H9 (cell line): ENCODE measurements around the gene RAB33A. TPM values are rescaled to one million over a fixed set of nuclear protein-coding genes. Genes with fewer than 3 reads are reported as not detected.

ENCODE experiments used
- DNase-seq: peaks from one replicate; pipeline ENCODE4 v3.0.0-alpha.2; 2017
- H2AFZ ChIP-seq: one replicate; pipeline ENCODE4 v1.6.1; 2013; ENCODE audit warnings: mild to moderate bottlenecking, low read length, control low read depth, moderate library complexity
- H2AK5ac ChIP-seq: 2 replicates; pipeline ENCODE4 v1.6.1; 2013; ENCODE audit warnings: low read length, control low read depth, mixed read lengths; ENCODE audit not compliant: insufficient read length
- H2BK120ac ChIP-seq: one replicate; pipeline ENCODE4 v1.6.1; 2013; ENCODE audit warnings: low read depth, mild to moderate bottlenecking, low read length, control low read depth, inconsistent platforms; ENCODE audit not compliant: poor library complexity, severe bottlenecking
- H2BK12ac ChIP-seq: 2 replicates; pipeline ENCODE4 v1.6.1; 2013; ENCODE audit warnings: low read length, control low read depth, mixed read lengths, low read depth; ENCODE audit not compliant: insufficient read length
- H2BK15ac ChIP-seq: 2 replicates; pipeline ENCODE4 v1.6.1; 2013; ENCODE audit warnings: low read depth, low read length, control low read depth
- H2BK20ac ChIP-seq: one replicate; pipeline ENCODE4 v1.6.1; 2013; ENCODE audit warnings: low read depth, mild to moderate bottlenecking, low read length, control low read depth, inconsistent platforms; ENCODE audit not compliant: poor library complexity, severe bottlenecking
- H2BK5ac ChIP-seq: 2 replicates; pipeline ENCODE4 v1.6.1; 2013; ENCODE audit warnings: low read length, control low read depth, mixed read lengths; ENCODE audit not compliant: insufficient read length
- H3K14ac ChIP-seq: 2 replicates; pipeline ENCODE4 v1.6.1; 2013; ENCODE audit warnings: low read length, control low read depth; ENCODE audit not compliant: insufficient read depth
- H3K18ac ChIP-seq: 2 replicates; pipeline ENCODE4 v1.6.1; 2013; ENCODE audit warnings: low read depth, mild to moderate bottlenecking, mixed read lengths, low read length, control low read depth; ENCODE audit not compliant: insufficient read length
- H3K23ac ChIP-seq: 2 replicates; pipeline ENCODE4 v1.6.1; 2013; ENCODE audit warnings: low read length, control low read depth, mixed read lengths, low read depth; ENCODE audit not compliant: insufficient read length
- H3K23me2 ChIP-seq: 2 replicates; pipeline ENCODE4 v1.6.1; 2013; ENCODE audit warnings: low read depth, mild to moderate bottlenecking, mixed read lengths, low read length, control low read depth; ENCODE audit not compliant: insufficient read length, poor library complexity, severe bottlenecking
- H3K27ac ChIP-seq: 2 replicates; pipeline ENCODE4 v1.5.1; 2013; ENCODE audit warnings: low read length, control low read depth, mixed read lengths, low read depth; ENCODE audit not compliant: insufficient read length
- H3K27me3 ChIP-seq: 2 replicates; pipeline ENCODE4 v1.6.1; 2013; ENCODE audit warnings: low read length, control low read depth, inconsistent platforms; ENCODE audit not compliant: insufficient read depth
- H3K4ac ChIP-seq: 2 replicates; pipeline ENCODE4 v1.6.1; 2013; ENCODE audit warnings: low read depth, mild to moderate bottlenecking, control low read depth, inconsistent platforms, low read length, moderate library complexity
- H3K4me1 ChIP-seq: 2 replicates; pipeline ENCODE4 v1.6.1; 2013; ENCODE audit warnings: low read length, control low read depth, inconsistent platforms; ENCODE audit not compliant: insufficient read depth
- H3K4me2 ChIP-seq: 2 replicates; pipeline ENCODE4 v1.6.1; 2013; ENCODE audit warnings: low read length, control low read depth, mixed read lengths; ENCODE audit not compliant: insufficient read length, insufficient read depth
- H3K56ac ChIP-seq: 2 replicates; pipeline ENCODE4 v1.6.1; 2013; ENCODE audit warnings: low read depth, mild to moderate bottlenecking, mixed read lengths, low read length, control low read depth; ENCODE audit not compliant: insufficient read length
- H3K79me1 ChIP-seq: 2 replicates; pipeline ENCODE4 v1.6.1; 2013; ENCODE audit warnings: low read depth, mild to moderate bottlenecking, moderate library complexity, low read length, control low read depth, inconsistent platforms; ENCODE audit not compliant: insufficient read depth, poor library complexity, severe bottlenecking
- H3K79me2 ChIP-seq: 2 replicates; pipeline ENCODE4 v1.6.1; 2013; ENCODE audit warnings: low read length, control low read depth, inconsistent platforms; ENCODE audit not compliant: insufficient read depth
- H3K9ac ChIP-seq: 2 replicates; pipeline ENCODE4 v1.6.1; 2013; ENCODE audit warnings: low read length, control low read depth, mixed read lengths; ENCODE audit not compliant: insufficient read length; ENCODE audit errors: extremely low read depth
- H3K9me3 ChIP-seq: one replicate; pipeline ENCODE4 v1.6.1; 2013; ENCODE audit warnings: low read depth, low read length, inconsistent platforms; ENCODE audit not compliant: control insufficient read depth
- H3T11ph ChIP-seq: one replicate; pipeline ENCODE4 v1.6.1; 2013; ENCODE audit warnings: mild to moderate bottlenecking, low read length, control low read depth, inconsistent platforms
- H4K20me1 ChIP-seq: one replicate; pipeline ENCODE4 v1.6.1; 2013; ENCODE audit not compliant: control insufficient read depth, insufficient read length, insufficient read depth
- H4K5ac ChIP-seq: 2 replicates; pipeline ENCODE4 v1.6.1; 2013; ENCODE audit warnings: low read depth, mild to moderate bottlenecking, mixed read lengths, low read length, control low read depth; ENCODE audit not compliant: insufficient read length
- H4K8ac ChIP-seq: replicated peaks from 2 replicates; pipeline ENCODE4 v1.6.1; 2013; ENCODE audit warnings: low read length, control low read depth, mixed read lengths, low read depth; ENCODE audit not compliant: insufficient read length
- H4K91ac ChIP-seq: 2 replicates; pipeline ENCODE4 v1.6.1; 2013; ENCODE audit warnings: low read depth, mild to moderate bottlenecking, moderate library complexity, mixed read lengths, low read length, control low read depth; ENCODE audit not compliant: insufficient read length
- H3K27ac Mint-ChIP-seq, 3 experiments: 2 replicates in 2 of 3; 3 replicates in 1 of 3; pipeline ENCODE4 v1.8.0; 2020 to 2021; ENCODE audit warnings: mixed read lengths in 3 of 3, mild to moderate bottlenecking in 1 of 3, moderate library complexity in 1 of 3
- H3K27me3 Mint-ChIP-seq: 2 replicates; pipeline ENCODE4 v1.8.0; 2021; ENCODE audit warnings: low read depth, mild to moderate bottlenecking, moderate library complexity, mixed read lengths
- H3K36me3 Mint-ChIP-seq, 3 experiments: 2 replicates in 2 of 3; 3 replicates in 1 of 3; pipeline ENCODE4 v1.8.0; 2020 to 2021; ENCODE audit warnings: low read depth in 3 of 3, mixed read lengths in 3 of 3; ENCODE audit not compliant: insufficient read depth in 1 of 3
- H3K4me1 Mint-ChIP-seq, 2 experiments: 2 replicates each; pipeline ENCODE4 v1.8.0; 2020; ENCODE audit warnings: mixed read lengths in 2 of 2
- H3K4me3 Mint-ChIP-seq, 2 experiments: 2 replicates in 1 of 2; 3 replicates in 1 of 2; pipeline ENCODE4 v1.8.0; 2020 to 2021; ENCODE audit warnings: mild to moderate bottlenecking in 2 of 2, mixed read lengths in 2 of 2, moderate library complexity in 1 of 2
- H3K9me3 Mint-ChIP-seq, 2 experiments: 2 replicates in 1 of 2; 3 replicates in 1 of 2; pipeline ENCODE4 v1.8.0; 2020; ENCODE audit warnings: mild to moderate bottlenecking in 2 of 2, mixed read lengths in 2 of 2, moderate library complexity in 1 of 2
- WGBS: extraction: QIAGEN DNeasy Blood & Tissue Kit; methylation state at CpG from one replicate; pipeline ENCODE4 v1.1.7; 2013; ENCODE audit warnings: missing lambda C conversion rate, low lambda C conversion rate, mixed read lengths; ENCODE audit not compliant: insufficient read length; ENCODE audit errors: extremely low coverage; 5-methylcytosine and 5-hydroxymethylcytosine counted together
- total RNA-seq: library from RNA; stranded (reverse); gene quantifications from 2 replicates; pipeline ENCODE4 v1.2.1, GENCODE V29; 2021
- TF ChIP-seq, protein P1 (sequence below): fragments of 200-600 bp; sonication (generic); conservative IDR thresholded peaks from 3 replicates; pipeline ENCODE4 v1.8.0; 2021; ENCODE audit warnings: antibody characterized with exemption, mild to moderate bottlenecking

Gene RAB33A
- total RNA-seq, 1 experiment from 2014 or later = 0.59 TPM

- Histone ChIP-seq H3K23ac (no peak overlapping the region), H3T11ph (no peak overlapping the region), H2BK20ac (no peak overlapping the region), H3K18ac (no peak overlapping the region), H3K79me1 (no peaks in the 10 kb centered on the region), H3K4me2 (no peak overlapping the region), H3K27me3 (no peaks in the 10 kb centered on the region), H3K9me3 (peaks cover 30% of the 10 kb centered on the region), H2BK120ac (no peak overlapping the region), H3K79me2 (no peaks in the 10 kb centered on the region; the same call in 1 of the 2 replicates), H2AK5ac (no peak overlapping the region), H4K8ac (no peak overlapping the region), H3K23me2 (no peaks in the 10 kb centered on the region), H4K5ac (no peak overlapping the region), H3K14ac (no peak overlapping the region), H3K9ac (no peak overlapping the region), H4K20me1 (no peaks in the 10 kb centered on the region), H3K56ac (no peak overlapping the region), H2AFZ (no peak overlapping the region), H3K4me1 (no peaks in the 10 kb centered on the region), H3K27ac (no peak overlapping the region), H2BK12ac (no peak overlapping the region), H2BK15ac (no peak overlapping the region), H3K4ac (no peak overlapping the region), H4K91ac (no peak overlapping the region), H2BK5ac (no peak overlapping the region)
- Mint-ChIP-seq H3K9me3 (peaks cover 0 to 62% of the 10 kb centered on the region in 2 experiments; a peak in 2 of 5 replicates), H3K36me3 (peaks cover 4 to 10% (median 8%) of the 10 kb centered on the region in 3 experiments; a peak in 5 of 7 replicates), H3K4me1 (no peaks in the 10 kb centered on the region), H3K4me3 (no peak overlapping the region), H3K27me3 (peaks cover 4% of the 10 kb centered on the region), H3K27ac (no peak overlapping the region)
- DNase-seq = no peak
- TF ChIP-seq, protein P1, sequence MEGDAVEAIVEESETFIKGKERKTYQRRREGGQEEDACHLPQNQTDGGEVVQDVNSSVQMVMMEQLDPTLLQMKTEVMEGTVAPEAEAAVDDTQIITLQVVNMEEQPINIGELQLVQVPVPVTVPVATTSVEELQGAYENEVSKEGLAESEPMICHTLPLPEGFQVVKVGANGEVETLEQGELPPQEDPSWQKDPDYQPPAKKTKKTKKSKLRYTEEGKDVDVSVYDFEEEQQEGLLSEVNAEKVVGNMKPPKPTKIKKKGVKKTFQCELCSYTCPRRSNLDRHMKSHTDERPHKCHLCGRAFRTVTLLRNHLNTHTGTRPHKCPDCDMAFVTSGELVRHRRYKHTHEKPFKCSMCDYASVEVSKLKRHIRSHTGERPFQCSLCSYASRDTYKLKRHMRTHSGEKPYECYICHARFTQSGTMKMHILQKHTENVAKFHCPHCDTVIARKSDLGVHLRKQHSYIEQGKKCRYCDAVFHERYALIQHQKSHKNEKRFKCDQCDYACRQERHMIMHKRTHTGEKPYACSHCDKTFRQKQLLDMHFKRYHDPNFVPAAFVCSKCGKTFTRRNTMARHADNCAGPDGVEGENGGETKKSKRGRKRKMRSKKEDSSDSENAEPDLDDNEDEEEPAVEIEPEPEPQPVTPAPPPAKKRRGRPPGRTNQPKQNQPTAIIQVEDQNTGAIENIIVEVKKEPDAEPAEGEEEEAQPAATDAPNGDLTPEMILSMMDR = no peak
- WGBS = no CpG with 5 or more reads among the region's 7 CpGs
Observed at GRCh38 chrX:130179579-130180215, 7.9 kb downstream of the RAB33A start.
